ENCODE results near the gene WDFY4.

The WDFY4 gene

GRCh38 chr10:48745662-48746245 is 61.1 kb downstream of the WDFY4 start:
- no peak for DNase-seq (ENCODE audit: low read depth)

GRCh38 chr10:48748573-48748972 is 63.9 kb downstream of the WDFY4 start:
- no peak for DNase-seq (ENCODE audit: low read depth)

GRCh38 chr10:48749254-48749787 is 64.6 kb downstream of the WDFY4 start:
- no peak for DNase-seq (ENCODE audit: low read depth)

DNA sequence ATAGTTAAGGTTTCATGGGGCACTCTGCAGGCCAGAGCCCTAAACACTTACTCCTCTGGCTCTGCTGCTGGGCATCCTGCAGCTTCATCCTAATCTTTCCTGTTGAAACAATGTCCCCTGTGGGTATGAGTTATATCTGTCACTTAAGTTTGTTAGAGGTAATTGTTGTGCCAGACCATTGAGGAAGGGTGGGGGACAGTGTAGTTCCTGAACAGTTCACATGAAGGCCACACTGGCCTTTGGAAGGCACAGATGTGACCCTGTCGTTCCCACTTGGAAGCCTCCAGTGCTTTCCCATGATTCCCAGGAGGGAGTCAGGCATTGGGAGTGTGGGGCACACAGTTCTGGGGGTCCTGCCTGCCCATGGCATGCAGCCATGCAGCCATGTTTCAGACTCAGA is 65.3 kb downstream of the WDFY4 start:
- no peak for DNase-seq (ENCODE audit: low read depth)

- DNase-seq (ENCODE audit: low read depth), result no peak
These were observed 66.3 kb downstream of the WDFY4 start for GRCh38 chr10:48750991-48751390.

DNA sequence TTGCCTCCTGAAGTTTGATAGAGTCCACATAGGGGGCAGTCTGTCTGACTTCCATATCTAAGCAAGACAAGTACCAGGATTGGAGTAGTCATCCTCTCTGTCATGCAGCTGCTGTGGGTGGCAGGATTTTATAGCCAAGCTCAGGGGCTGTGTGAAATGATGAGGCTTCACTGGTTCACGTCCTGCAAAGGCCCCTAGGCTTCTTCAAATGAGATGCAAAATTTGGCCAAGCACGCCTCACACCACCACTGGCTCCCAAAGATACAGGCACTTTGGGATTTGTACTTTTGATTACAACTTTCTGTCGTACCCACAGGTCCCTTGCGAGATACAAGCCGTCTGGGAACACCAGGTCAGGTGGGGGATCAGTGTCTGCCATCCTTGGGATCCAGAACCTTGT is 67.1 kb downstream of the WDFY4 start:
- no peak for DNase-seq (ENCODE audit: low read depth)

DNA sequence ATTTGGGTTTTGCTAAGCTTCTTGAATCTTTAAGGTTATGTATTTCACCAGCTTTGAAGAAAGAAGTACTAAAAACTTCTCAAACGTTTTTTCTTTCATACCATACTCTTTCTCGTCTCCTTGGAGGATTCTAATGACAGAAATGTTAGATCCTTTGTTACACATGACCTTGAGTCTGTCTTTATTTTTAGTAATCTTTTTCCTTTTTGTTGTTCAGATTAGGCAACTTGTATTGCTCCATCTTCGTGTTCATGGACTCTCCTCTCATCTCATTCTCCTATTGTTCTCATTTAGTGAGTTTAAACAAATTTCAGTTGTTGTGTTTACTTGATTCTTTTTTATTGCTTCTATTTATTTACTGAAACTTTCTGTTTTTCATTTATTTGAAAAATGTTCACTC is 73.7 kb downstream of the WDFY4 start:
- DNase-seq (ENCODE audit: low read depth), result no peak

GRCh38 chr10:48759113-48759901 is 74.6 kb downstream of the WDFY4 start:
- DNase-seq (ENCODE audit: low read depth), result no peak

DNA sequence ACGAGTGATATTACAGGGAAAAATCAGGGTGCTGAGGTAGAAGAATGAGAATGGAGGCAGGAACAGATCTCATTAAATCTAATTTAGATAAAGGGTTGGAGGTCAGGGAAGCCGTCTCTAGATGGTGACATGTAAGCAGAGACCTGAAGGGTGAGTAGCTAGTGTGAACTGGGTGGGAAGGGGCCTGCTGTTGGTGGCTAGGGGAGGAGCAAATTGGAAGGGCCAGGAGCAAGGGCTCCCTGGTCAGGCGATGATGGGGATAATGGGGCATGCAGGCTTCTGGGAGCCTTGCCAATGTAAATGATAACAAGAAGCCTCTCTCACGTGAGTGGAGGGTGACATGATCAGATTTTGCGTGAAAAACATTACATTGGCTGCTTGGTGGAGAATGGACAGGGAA is 76.3 kb downstream of the WDFY4 start:
- no peak for DNase-seq (ENCODE audit: low read depth)

- DNase-seq (ENCODE audit: low read depth), result no peak
These were observed 77.7 kb downstream of the WDFY4 start for GRCh38 chr10:48762064-48763042.

- DNase-seq (ENCODE audit: low read depth), result no peak
These were observed 78.8 kb downstream of the WDFY4 start for GRCh38 chr10:48763403-48763965.

DNA sequence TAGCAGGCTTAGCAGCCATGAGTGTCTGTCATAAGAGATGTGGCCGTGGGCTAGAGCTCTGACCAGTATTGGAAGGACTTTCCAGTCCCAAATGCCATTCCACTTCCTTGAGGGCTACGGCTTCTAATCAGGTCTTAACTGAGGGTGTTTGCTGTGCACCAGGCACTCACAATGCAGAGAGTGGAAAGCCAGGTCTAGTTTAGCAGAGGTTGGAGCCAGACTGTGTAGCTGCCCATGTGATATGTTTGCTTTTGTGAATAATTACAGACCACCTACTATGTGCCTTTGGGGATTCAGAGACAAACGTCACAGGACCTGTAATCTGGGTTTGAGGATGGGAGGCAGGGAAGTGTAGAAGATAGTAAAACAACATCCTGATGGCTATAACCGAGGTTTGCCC is 79.8 kb downstream of the WDFY4 start:
- DNase-seq (ENCODE audit: low read depth), result no peak

GRCh38 chr10:48765039-48765438 is 80.4 kb downstream of the WDFY4 start:
- DNase-seq (ENCODE audit: low read depth), result no peak

GRCh38 chr10:48765527-48765926 is 80.9 kb downstream of the WDFY4 start:
- no peak for DNase-seq (ENCODE audit: low read depth)

DNA sequence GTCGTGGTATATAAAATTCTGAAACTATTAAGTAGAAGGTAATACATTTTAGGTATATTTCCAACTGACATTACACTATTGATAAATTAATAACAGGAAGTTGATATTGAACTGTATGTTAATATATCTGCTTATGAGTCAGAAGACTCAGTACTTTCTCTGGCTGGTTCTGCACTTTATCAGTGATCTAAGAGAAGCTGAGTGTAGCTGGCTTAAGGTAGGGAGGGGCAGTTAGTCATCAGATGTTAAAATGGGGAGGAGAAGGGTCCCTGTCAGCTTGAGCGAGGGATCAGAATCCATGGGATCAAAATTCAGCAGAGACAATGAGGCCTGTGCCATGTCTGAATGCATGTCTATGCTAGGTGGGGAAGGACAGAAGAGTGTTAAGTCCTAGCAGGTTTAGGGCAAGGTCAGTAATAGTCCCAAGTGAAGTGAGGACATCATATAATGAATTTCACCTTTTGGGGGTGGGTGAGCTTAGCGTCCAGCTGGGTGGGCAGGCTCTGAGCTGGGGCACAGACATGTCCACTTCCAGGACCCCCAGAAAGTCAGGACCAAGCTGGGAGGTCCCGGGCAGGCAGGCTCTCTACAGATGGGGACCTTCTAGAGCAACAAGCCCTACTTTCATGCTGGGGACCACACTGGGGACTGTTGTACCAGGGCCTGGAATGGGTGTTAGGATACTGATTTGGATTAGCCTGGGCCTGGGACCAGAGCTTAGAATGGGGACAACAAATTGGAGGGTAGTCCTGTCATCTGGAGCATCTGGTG is 82.9 kb downstream of the WDFY4 start:
- no peak for DNase-seq (ENCODE audit: low read depth)

GRCh38 chr10:48768144-48768766 is 83.6 kb downstream of the WDFY4 start:
- DNase-seq (ENCODE audit: low read depth), result no peak

DNA sequence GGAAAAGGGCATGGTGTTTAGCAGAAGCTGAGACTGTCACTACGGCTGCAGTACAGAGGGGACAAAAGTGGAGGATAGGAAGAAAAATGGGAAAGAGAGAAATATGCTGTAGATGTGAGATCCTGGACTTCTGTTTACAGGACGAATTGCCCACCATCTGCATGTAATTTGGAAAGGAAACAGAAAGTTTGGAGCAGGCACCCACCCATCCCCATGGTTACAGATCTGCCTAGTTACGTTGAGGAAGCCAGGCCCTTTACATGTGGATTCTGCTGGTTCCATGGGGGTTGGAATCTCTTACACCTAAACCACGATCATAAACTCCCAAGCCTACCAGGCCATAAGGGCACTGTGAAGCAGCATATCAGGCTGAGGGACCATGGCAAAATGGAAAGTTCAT is 84.3 kb downstream of the WDFY4 start:
- DNase-seq (ENCODE audit: low read depth), result no peak

- no peak for DNase-seq (ENCODE audit: low read depth)
These were observed 85.2 kb downstream of the WDFY4 start for GRCh38 chr10:48769706-48770435.

DNA sequence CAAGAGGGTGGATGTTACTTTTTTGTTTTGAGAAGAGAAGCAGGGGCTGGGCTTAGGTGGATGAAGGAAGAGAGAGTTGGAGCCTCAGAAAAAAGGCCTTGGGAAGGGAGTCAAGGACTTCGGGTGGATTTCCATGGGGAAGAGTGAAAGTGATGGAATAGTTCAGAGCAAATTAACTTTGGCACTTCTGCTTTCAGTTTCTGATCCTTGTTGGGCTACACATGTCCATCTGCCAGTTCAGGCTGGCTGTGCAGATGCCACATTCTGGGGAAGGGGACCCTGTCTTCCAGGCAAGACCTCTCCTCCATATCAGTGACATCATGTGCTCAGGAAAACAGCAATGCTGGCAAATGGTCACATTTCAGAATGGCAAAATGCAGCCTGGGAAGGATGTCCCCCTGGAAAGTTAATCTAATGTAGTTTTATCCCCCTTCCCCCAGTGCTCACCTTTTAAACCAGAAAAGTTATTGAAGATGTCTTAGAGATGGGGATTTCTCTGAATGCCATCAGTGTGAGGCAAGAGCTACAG is 86.0 kb downstream of the WDFY4 start:
- DNase-seq (ENCODE audit: low read depth), result no peak

DNA sequence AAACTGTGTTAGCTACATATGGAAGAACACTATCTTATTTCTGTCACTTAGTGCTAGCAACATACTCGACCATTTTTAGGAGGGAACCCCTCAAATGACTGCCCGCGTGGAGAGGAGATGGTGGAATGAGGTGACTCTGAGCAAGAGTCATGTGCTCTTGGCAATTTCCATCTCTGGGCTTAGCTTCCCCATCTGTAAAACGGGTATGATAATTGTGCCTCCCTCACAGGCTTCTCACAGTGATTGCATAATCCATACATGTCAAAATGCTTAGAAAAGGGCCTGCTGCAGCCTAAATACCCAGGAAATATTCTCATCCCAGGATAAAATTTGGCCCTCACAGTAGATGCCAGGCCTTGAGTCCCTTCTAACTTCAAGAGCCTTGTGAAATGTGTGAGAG is 86.6 kb downstream of the WDFY4 start:
- DNase-seq (ENCODE audit: low read depth), result no peak

Data from T-helper 22 cell (primary cell).